DOHH2 (cell line): Measurements from ENCODE around the gene TNFAIP2.

Source experiments
- CTCF ChIP-seq: fragments of 200-600 bp; sonication (generic); IDR thresholded peaks from one replicate; pipeline ENCODE4 v1.5.1; 2014; ENCODE audit warnings: antibody characterized with exemption, mild to moderate bottlenecking, low read depth, low read length; ENCODE audit not compliant: poor library complexity, severe bottlenecking
- EZH2phosphoT487 ChIP-seq: fragments of 200-600 bp; sonication (generic); IDR thresholded peaks from 2 replicates; pipeline ENCODE4 v1.6.1; 2017; ENCODE audit warnings: borderline replicate concordance, mild to moderate bottlenecking, antibody characterized with exemption, low read length, moderate library complexity, mixed read lengths

- TF ChIP-seq CTCF (no peak), EZH2phosphoT487 (no peak)
These were observed 2.1 kb downstream of the TNFAIP2 start for GRCh38 chr14:103125098-103126070.
